Neuronal stem cell (in vitro differentiated cells): Measurements from ENCODE around the gene NBPF19.
A peak's percentile ranks its signal among the peaks of the same experiment; 100 is the strongest.
"Not testable (repeated sequence)": the region's sequence is repeated elsewhere in the genome, so short reads cannot be mapped to it uniquely, and the experiment has no call there.

ENCODE experiments used
- DNase-seq: peaks from one replicate; pipeline ENCODE4 v3.0.0-alpha.2; 2013; ENCODE audit warnings: low spot score
- H2AFZ ChIP-seq: one replicate; pipeline ENCODE4 v1.6.1; 2013; ENCODE audit warnings: mild to moderate bottlenecking, low read length, inconsistent platforms
- H2AK5ac ChIP-seq: 2 replicates; pipeline ENCODE4 v1.6.1; 2013; ENCODE audit warnings: low read depth, mild to moderate bottlenecking, inconsistent platforms, low read length, moderate library complexity, mixed read lengths
- H2BK120ac ChIP-seq: 2 replicates; pipeline ENCODE4 v1.6.1; 2013; ENCODE audit warnings: low read depth, mild to moderate bottlenecking, inconsistent platforms, low read length, moderate library complexity, mixed read lengths
- H2BK12ac ChIP-seq: one replicate; pipeline ENCODE4 v1.6.1; 2013; ENCODE audit warnings: low read length, inconsistent platforms
- H2BK15ac ChIP-seq: 2 replicates; pipeline ENCODE4 v1.6.1; 2013; ENCODE audit warnings: mild to moderate bottlenecking, low read length, inconsistent platforms, mixed read lengths
- H2BK5ac ChIP-seq: one replicate; pipeline ENCODE4 v1.6.1; 2013; ENCODE audit warnings: inconsistent platforms, mild to moderate bottlenecking, low read length, moderate library complexity
- H3K14ac ChIP-seq: one replicate; pipeline ENCODE4 v1.6.1; 2013; ENCODE audit warnings: low read length, inconsistent platforms
- H3K18ac ChIP-seq: 2 replicates; pipeline ENCODE4 v1.6.1; 2013; ENCODE audit warnings: low read length, inconsistent platforms
- H3K23ac ChIP-seq: 2 replicates; pipeline ENCODE4 v1.6.1; 2013; ENCODE audit warnings: low read depth, mild to moderate bottlenecking, mixed read lengths, low read length, inconsistent platforms; ENCODE audit not compliant: poor library complexity
- H3K27ac ChIP-seq: replicated peaks from 3 replicates; pipeline ENCODE4 v1.5.1; 2013; ENCODE audit warnings: low read length, inconsistent platforms
- H3K27me3 ChIP-seq, 3 experiments: 2 replicates each; pipeline ENCODE4 v1.6.1; 2013; ENCODE audit warnings: low read length in 3 of 3, mild to moderate bottlenecking in 2 of 3, inconsistent platforms in 1 of 3, low read depth in 1 of 3, mixed read lengths in 1 of 3, moderate library complexity in 1 of 3; ENCODE audit not compliant: control insufficient read depth in 3 of 3, insufficient read depth in 3 of 3
- H3K36me3 ChIP-seq, 2 donors: replicated peaks in 1 of 2; 2 replicates each; pipeline ENCODE4 v1.6.1; 2013; ENCODE audit warnings: low read length in 2 of 2; ENCODE audit not compliant: control insufficient read depth in 2 of 2, insufficient read depth in 2 of 2
- H3K4ac ChIP-seq: 2 replicates; pipeline ENCODE4 v1.6.1; 2013; ENCODE audit warnings: inconsistent platforms, mild to moderate bottlenecking, low read length, moderate library complexity
- H3K4me1 ChIP-seq, 2 donors: 1 replicate in 1 of 2; 2 replicates in 1 of 2; pipeline ENCODE4 v1.6.1; 2013; ENCODE audit warnings: low read length in 2 of 2, low read depth in 1 of 2; ENCODE audit not compliant: control insufficient read depth in 2 of 2, insufficient read depth in 1 of 2
- H3K4me2 ChIP-seq: one replicate; pipeline ENCODE4 v1.6.1; 2013; ENCODE audit warnings: mild to moderate bottlenecking, low read length, inconsistent platforms; ENCODE audit not compliant: insufficient read depth, poor library complexity, severe bottlenecking
- H3K4me3 ChIP-seq, 2 donors: 2 replicates each; pipeline ENCODE4 v1.5.1; 2013; ENCODE audit warnings: low read length in 2 of 2, mild to moderate bottlenecking in 2 of 2, inconsistent platforms in 1 of 2, moderate library complexity in 1 of 2
- H3K79me1 ChIP-seq: one replicate; pipeline ENCODE4 v1.6.1; 2013; ENCODE audit warnings: low read depth, mild to moderate bottlenecking, inconsistent platforms, low read length, moderate library complexity
- H3K9ac ChIP-seq: one replicate; pipeline ENCODE4 v1.6.1; 2013; ENCODE audit warnings: mild to moderate bottlenecking, low read depth, low read length, inconsistent platforms; ENCODE audit not compliant: poor library complexity
- H3K9me3 ChIP-seq, 2 donors: replicated peaks in 1 of 2; 2 replicates each; pipeline versions ENCODE3 to v1.6.1; 2013; ENCODE audit warnings: low read length in 2 of 2, mild to moderate bottlenecking in 2 of 2, inconsistent platforms in 1 of 2, low read depth in 1 of 2, mixed read lengths in 1 of 2, moderate library complexity in 1 of 2; ENCODE audit not compliant: control insufficient read depth in 2 of 2, insufficient read depth in 1 of 2
- H4K8ac ChIP-seq: one replicate; pipeline ENCODE4 v1.6.1; 2013; ENCODE audit warnings: low read depth, mild to moderate bottlenecking, inconsistent platforms, low read length, moderate library complexity
- H4K91ac ChIP-seq: one replicate; pipeline ENCODE4 v1.6.1; 2013; ENCODE audit warnings: low read length, low read depth, mild to moderate bottlenecking, inconsistent platforms; ENCODE audit not compliant: poor library complexity
- WGBS, 2 donors: extraction: QIAGEN DNeasy Blood & Tissue Kit; methylation state at CpG; one replicate each; pipeline ENCODE4 v1.1.7; 2013; ENCODE audit warnings: missing lambda C conversion rate in 2 of 2, mixed read lengths in 1 of 2; ENCODE audit not compliant: insufficient read length in 2 of 2, insufficient replicate concordance in 1 of 2; ENCODE audit errors: extremely low coverage in 2 of 2; 5-methylcytosine and 5-hydroxymethylcytosine counted together

The NBPF19 gene

GRCh38 chr1:149452652-149453051 lies 22.2 kb upstream of the NBPF19 start:
- not testable (repeated sequence) for H3K18ac ChIP-seq, H3K27me3 ChIP-seq, H3K27ac ChIP-seq, H2BK120ac ChIP-seq, H3K4me3 ChIP-seq, H3K14ac ChIP-seq, H3K9me3 ChIP-seq, H2BK12ac ChIP-seq, H3K23ac ChIP-seq, H4K8ac ChIP-seq, H4K91ac ChIP-seq, H3K36me3 ChIP-seq, H3K79me1 ChIP-seq, H2BK15ac ChIP-seq, H2BK5ac ChIP-seq, H3K4me2 ChIP-seq, H2AK5ac ChIP-seq, H3K4ac ChIP-seq, DNase-seq, H2AFZ ChIP-seq, H3K4me1 ChIP-seq, H3K9ac ChIP-seq
- no CpG with 5 or more reads among the region's 1 CpG for WGBS, 2 donors

- H2AK5ac ChIP-seq, H2BK120ac ChIP-seq, H4K8ac ChIP-seq, H3K27ac ChIP-seq, H3K18ac ChIP-seq, H2AFZ ChIP-seq, H2BK5ac ChIP-seq, H3K4me1 ChIP-seq, H3K36me3 ChIP-seq, H3K27me3 ChIP-seq, H3K14ac ChIP-seq, H3K4ac ChIP-seq, H3K23ac ChIP-seq, H2BK15ac ChIP-seq, DNase-seq, H3K79me1 ChIP-seq, H2BK12ac ChIP-seq, H4K91ac ChIP-seq, H3K4me2 ChIP-seq, H3K9ac ChIP-seq, H3K9me3 ChIP-seq: not testable (repeated sequence)
- no CpG with 5 or more reads among the region's 36 CpGs for WGBS, 2 donors
- H3K4me3 ChIP-seq, result peak overlapping the region in 1 of 2 donors; percentile 72
These were observed 83.5 kb downstream of the NBPF19 start for GRCh38 chr1:149558350-149558825.

- not testable (repeated sequence) for H3K4me2 ChIP-seq, H3K4me3 ChIP-seq, H3K27ac ChIP-seq, H2BK120ac ChIP-seq, H3K18ac ChIP-seq, H3K9me3 ChIP-seq, H2AFZ ChIP-seq, DNase-seq, H3K27me3 ChIP-seq, H3K14ac ChIP-seq, H3K79me1 ChIP-seq, H3K23ac ChIP-seq, H2BK5ac ChIP-seq, H3K36me3 ChIP-seq, H3K9ac ChIP-seq, H3K4me1 ChIP-seq, H3K4ac ChIP-seq, H2BK12ac ChIP-seq, H4K8ac ChIP-seq, H4K91ac ChIP-seq, H2AK5ac ChIP-seq, H2BK15ac ChIP-seq
- WGBS, 2 donors, result no CpG with 5 or more reads among the region's 23 CpGs
These were observed 87.0 kb downstream of the NBPF19 start for GRCh38 chr1:149561806-149562205.

GRCh38 chr1:149565485-149565884 lies 90.6 kb downstream of the NBPF19 start:
- no CpG with 5 or more reads among the region's 4 CpGs for WGBS, 2 donors
- not testable (repeated sequence) for H2BK12ac ChIP-seq, H3K79me1 ChIP-seq, H3K18ac ChIP-seq, H3K9me3 ChIP-seq, H2AFZ ChIP-seq, H3K27me3 ChIP-seq, H3K4ac ChIP-seq, H2BK5ac ChIP-seq, H2BK15ac ChIP-seq, H3K14ac ChIP-seq, H3K4me1 ChIP-seq, H4K91ac ChIP-seq, H3K36me3 ChIP-seq, H3K9ac ChIP-seq, H2BK120ac ChIP-seq, H3K27ac ChIP-seq, H3K23ac ChIP-seq, H3K4me2 ChIP-seq, H3K4me3 ChIP-seq, H2AK5ac ChIP-seq, DNase-seq, H4K8ac ChIP-seq
